ENCODE data around the gene PLCD1.
"Not testable (repeated sequence)": the region's sequence is repeated elsewhere in the genome, so short reads cannot be mapped to it uniquely, and the experiment has no call there.

PLCD1 gene

GRCh38 chr3:38059148-38059547, 29.7 kb upstream of the PLCD1 start:
- no peak for TF ChIP-seq CTCF (IDR thresholded peaks at IDR 0.05; ENCODE audit: borderline replicate concordance, control extremely low read depth, extremely low read depth, insufficient read depth, missing control alignments)
- in situ Hi-C loops (cut with MboI; ENCODE audit: low sequenced_read_pairs, unreplicated experiment), result no loop called here
- DNase-seq (ENCODE audit: low spot score), result no peak

DNA sequence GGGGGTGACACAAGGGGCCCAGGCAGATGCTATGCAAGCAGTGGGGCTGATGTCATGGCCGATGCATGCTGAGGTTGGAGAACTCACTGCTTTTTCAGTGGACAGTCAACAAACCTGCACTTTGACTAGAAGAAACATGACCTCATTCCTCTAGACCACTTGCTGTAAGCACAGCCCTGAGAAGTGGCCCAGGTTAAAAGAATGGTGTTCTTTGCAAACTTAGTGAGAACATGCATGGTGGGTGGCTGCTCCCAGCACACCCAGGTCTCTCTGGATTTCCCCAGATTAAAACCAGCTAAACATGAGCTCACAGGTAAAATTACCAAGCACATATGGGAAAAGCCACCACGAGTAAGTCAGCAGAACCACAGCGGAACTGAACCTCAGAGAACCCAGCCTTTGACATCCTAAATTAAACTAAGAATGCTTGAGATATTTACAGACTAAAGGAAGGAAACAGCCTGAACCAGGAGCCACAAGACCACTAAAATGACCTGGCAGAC, 25.1 kb upstream of the PLCD1 start:
- in situ Hi-C loops (cut with MboI; ENCODE audit: low sequenced_read_pairs, unreplicated experiment), result no loop called here
- no peak for TF ChIP-seq CTCF (IDR thresholded peaks at IDR 0.05; ENCODE audit: borderline replicate concordance, control extremely low read depth, extremely low read depth, insufficient read depth, missing control alignments)
- DNase-seq (ENCODE audit: low spot score), result peak; percentile 69

GRCh38 chr3:38053813-38054498, 24.5 kb upstream of the PLCD1 start:
- DNase-seq (ENCODE audit: low spot score); in situ Hi-C loops (cut with MboI; ENCODE audit: low sequenced_read_pairs, unreplicated experiment): not testable (repeated sequence)

DNA sequence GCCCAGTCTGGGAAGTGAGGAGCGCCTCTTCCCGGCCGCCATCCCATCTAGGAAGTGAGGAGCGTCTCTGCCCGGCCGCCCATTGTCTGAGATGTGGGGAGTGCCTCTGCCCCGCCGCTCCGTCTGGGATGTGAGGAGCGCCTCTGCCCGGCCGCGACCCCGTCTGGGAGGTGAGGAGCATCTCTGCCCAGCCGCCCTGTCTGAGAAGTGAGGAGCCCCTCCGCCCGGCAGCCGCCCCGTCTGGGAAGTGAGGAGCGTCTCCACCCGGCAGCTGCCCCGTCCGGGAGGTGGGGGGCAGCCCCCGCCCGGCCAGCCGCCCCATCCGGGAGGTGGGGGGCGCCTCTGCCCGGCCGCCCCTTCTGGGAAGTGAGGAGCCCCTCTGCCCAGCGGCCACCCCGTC, 23.8 kb upstream of the PLCD1 start:
- in situ Hi-C loops (cut with MboI; ENCODE audit: low sequenced_read_pairs, unreplicated experiment); DNase-seq (ENCODE audit: low spot score): not testable (repeated sequence)

GRCh38 chr3:38051131-38051530, 21.7 kb upstream of the PLCD1 start:
- TF ChIP-seq CTCF (IDR thresholded peaks at IDR 0.05; ENCODE audit: borderline replicate concordance, control extremely low read depth, extremely low read depth, insufficient read depth, missing control alignments), result no peak
- in situ Hi-C loops (cut with MboI; ENCODE audit: low sequenced_read_pairs, unreplicated experiment), result no loop called here
- no peak for DNase-seq (ENCODE audit: low spot score)

DNA sequence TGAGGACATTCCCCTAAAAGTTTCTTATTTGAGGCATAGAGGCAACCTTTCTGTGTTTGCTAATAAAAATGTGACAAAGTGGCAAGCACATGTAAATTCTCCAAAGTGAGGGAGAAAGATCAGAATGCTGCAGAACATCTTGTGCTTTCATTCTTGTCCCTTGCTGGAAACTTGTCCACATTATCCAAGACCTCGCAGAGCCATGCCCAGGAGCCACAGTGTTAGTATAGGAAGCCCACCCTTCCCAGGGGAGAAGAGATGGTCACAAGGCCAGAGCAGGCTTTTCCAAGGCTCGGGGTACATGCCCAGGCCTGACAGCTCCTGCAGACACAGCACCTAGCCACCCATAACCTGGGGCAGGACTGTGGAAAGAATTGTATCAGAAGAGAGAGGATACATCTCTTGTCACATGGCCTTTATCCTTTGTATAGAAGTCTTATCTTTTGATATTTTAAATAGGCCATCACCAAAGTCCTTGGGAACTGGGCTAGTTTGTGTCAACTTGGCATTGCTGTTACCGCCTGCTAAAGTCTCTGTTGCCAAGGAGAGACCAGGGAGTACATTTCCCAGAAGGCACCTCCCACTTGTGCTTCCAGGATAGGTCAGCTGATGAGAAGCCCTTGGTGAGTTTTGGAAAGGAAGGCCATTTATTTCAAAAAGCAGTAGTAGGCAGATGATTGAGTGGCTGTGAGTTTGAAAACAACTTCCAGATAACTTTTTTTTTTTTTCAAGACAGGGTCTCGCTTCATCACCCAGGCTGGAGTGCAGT, 20.1 kb upstream of the PLCD1 start:
- DNase-seq (ENCODE audit: low spot score), result no peak
- no peak for TF ChIP-seq CTCF (IDR thresholded peaks at IDR 0.05; ENCODE audit: borderline replicate concordance, control extremely low read depth, extremely low read depth, insufficient read depth, missing control alignments)
- in situ Hi-C loops (cut with MboI; ENCODE audit: low sequenced_read_pairs, unreplicated experiment), result no loop called here

GRCh38 chr3:38047896-38048295, 18.5 kb upstream of the PLCD1 start:
- TF ChIP-seq CTCF (IDR thresholded peaks at IDR 0.05; ENCODE audit: borderline replicate concordance, control extremely low read depth, extremely low read depth, insufficient read depth, missing control alignments), result no peak
- DNase-seq (ENCODE audit: low spot score), result no peak
- in situ Hi-C loops (cut with MboI; ENCODE audit: low sequenced_read_pairs, unreplicated experiment), result no loop called here

All from GM13976 (cell line).